IPS DF 19.7 (cell line): Measurements from ENCODE around the gene TWIST2.

ENCODE experiments used
- DNase-seq: peaks from one replicate; pipeline ENCODE4 v3.0.0-alpha.2; 2013; ENCODE audit warnings: low read depth, low spot score

TWIST2 gene

GRCh38 chr2:238872628-238873380, 24.9 kb downstream of the TWIST2 start:
- DNase-seq, result no peak

GRCh38 chr2:238873381-238873801, 25.5 kb downstream of the TWIST2 start:
- no peak for DNase-seq

GRCh38 chr2:238873841-238874240, 26.0 kb downstream of the TWIST2 start:
- no peak for DNase-seq

GRCh38 chr2:238874330-238875050, 26.6 kb downstream of the TWIST2 start:
- DNase-seq, result no peak

- DNase-seq, result no peak
Observed at GRCh38 chr2:238875101-238875470, 27.2 kb downstream of the TWIST2 start.

- DNase-seq, result no peak
Observed at GRCh38 chr2:238875471-238876231, 27.8 kb downstream of the TWIST2 start.

- no peak for DNase-seq
Observed at GRCh38 chr2:238876232-238876630, 28.3 kb downstream of the TWIST2 start.

- no peak for DNase-seq
Observed at GRCh38 chr2:238878051-238878735, 30.3 kb downstream of the TWIST2 start.

GRCh38 chr2:238879043-238879442, 31.2 kb downstream of the TWIST2 start:
- no peak for DNase-seq

GRCh38 chr2:238879621-238880377, 31.9 kb downstream of the TWIST2 start:
- DNase-seq, result no peak

- no peak for DNase-seq
Observed at GRCh38 chr2:238881353-238882081, 33.6 kb downstream of the TWIST2 start.

- no peak for DNase-seq
Observed at GRCh38 chr2:238882082-238882755, 34.3 kb downstream of the TWIST2 start.

- no peak for DNase-seq
Observed at GRCh38 chr2:238883421-238883901, 35.6 kb downstream of the TWIST2 start.

GRCh38 chr2:238884122-238884811, 36.4 kb downstream of the TWIST2 start:
- DNase-seq, result no peak

GRCh38 chr2:238884812-238885408, 37.0 kb downstream of the TWIST2 start:
- DNase-seq, result no peak

- DNase-seq, result no peak
Observed at GRCh38 chr2:238886453-238887094, 38.7 kb downstream of the TWIST2 start.

GRCh38 chr2:238887616-238888015, 39.7 kb downstream of the TWIST2 start:
- DNase-seq, result no peak

- no peak for DNase-seq
Observed at GRCh38 chr2:238888781-238889180, 40.9 kb downstream of the TWIST2 start.
